SIG-M5 treated with dmso at 0.1 percent for 504 hours (cell line): ENCODE measurements around the gene ZC3H14.

Experiments
- DNase-seq: peaks from one replicate; lab custom pipeline; 2025; ENCODE audit not compliant: unreplicated experiment; lab: John Stamatoyannopoulos, UW

The ZC3H14 gene

DNA sequence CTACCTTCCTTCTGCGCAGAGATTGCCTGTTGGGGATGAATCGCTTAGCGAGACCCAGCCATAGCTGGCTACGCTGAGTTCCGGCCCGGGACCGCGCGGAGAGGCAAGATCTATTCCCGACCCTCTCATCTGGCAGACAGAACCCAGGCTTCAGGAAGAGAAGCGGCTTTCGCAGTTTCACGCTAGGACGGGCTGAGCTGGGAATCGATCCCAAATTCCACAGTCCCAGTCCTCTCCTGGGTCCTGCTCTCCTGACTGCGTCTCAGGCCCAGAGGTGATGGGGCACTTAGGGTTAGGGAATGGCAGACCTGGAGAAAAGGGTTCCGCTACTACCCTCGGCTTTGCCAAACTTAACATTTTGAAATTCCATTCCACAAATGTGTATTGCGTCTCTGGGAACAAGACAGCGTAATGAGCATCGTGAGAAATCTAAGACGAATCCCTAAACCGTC lies 10.8 kb upstream of the ZC3H14 start:
- no peak for DNase-seq

DNA sequence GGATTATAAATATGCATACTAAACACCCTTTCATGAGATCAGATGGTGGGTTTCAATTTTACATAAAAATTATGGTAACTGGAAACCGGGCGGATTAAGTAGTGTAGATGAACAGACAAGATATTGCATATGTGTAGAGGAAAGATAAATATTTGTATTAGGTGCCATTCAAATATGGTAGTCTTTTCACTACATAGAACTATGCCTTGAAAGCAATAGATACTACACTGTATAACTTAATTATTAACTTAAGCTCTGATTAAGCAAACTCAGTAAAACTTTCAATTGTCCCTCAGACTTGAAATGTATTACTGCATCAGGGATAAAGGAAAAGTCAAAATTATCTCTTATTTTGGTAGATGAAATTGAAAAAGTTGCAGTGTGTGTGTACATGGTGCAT lies 10.0 kb upstream of the ZC3H14 start:
- no peak for DNase-seq

DNA sequence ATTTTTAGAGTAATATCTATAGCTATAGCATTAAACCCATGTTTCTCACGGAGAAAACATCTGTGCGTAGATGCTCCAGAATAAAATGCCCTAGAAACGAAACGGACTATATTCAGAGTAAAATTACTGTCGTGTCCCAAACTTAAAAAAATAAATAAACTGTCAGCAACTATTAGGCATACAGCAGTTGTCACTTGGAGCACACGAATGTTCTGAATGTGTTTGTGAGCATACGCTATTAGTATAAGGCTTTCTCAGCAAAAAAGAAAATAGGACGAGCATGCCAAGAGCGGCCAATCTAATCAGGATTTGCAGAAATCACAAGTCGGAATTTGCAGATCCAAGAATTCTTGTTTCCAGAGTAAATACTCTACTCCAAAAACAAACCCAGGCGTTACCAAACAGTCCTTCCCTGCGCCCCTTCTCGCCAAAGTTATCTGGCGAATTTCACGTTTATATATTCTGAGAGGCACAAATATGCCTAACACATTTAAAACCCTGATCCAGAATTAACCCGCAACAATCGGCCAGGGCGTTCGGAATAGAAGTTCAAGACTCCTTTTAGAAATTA lies 8.9 kb upstream of the ZC3H14 start:
- no peak for DNase-seq

DNA sequence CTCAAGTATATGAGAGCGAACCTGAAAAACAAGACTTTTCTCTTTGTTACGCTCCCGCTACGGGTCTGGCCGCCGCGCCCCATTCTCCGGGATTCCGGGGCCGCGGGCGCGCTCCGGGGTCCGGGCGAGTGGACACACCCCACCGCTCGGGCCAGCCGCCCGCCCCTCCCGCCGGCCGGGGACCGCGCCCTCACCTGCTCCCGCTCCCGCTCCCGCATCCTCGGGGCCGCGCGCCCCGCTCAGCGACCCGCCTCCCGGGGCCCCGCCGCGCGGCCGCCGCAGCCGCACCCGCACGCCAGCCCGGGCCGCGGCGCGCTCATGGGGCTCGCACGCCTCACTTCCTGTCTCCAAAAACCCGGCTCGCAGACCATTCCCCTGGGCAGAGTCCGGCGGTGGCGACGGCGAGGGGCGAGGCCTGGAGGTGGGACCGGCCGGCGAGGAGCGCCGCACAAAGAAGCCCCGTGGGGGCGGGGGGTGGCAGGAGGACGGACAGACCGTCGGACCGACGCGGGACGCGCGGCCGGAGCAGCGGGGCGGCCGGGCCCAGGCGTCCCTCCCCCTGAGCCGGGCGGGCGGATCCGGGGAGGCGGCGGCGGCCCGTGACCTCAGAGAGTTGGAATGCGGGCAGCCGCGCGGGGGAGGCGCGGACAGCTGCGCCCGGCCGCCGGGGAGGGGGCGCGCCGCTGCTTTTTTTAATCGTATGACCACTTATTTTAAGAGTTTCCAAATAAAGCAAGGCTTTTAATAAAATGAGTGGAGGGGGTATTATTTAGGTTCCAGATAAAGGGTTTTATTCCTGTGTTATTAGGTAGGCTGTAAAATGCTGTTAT lies 8.2 kb upstream of the ZC3H14 start, which contains the start of gene PTPN21:
Gene PTPN21 (minus strand): TSS at position 551 of the 830 bp plus-strand sequence. CDS start 4,590 bp downstream, outside the sequence.
- no peak for DNase-seq

DNA sequence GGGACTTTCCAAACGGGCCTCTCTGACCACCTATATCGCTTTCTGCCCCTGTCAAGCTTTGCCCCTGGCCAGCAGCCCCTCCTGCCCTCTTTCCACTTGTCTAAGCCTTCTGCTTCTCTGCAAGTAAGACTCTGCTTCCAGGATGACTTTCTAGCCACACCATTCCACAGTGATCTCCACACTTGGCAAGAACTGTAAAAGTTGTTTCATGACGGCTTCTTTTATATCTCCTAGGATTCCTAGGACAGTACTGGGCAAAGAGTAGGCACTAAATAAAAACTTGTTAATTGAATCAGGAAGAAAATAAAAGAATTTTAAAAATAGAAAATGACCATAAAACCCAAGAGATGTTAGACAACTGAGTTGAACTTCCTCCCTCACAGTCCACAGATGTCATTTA lies 6.3 kb upstream of the ZC3H14 start:
- DNase-seq, result no peak

DNA sequence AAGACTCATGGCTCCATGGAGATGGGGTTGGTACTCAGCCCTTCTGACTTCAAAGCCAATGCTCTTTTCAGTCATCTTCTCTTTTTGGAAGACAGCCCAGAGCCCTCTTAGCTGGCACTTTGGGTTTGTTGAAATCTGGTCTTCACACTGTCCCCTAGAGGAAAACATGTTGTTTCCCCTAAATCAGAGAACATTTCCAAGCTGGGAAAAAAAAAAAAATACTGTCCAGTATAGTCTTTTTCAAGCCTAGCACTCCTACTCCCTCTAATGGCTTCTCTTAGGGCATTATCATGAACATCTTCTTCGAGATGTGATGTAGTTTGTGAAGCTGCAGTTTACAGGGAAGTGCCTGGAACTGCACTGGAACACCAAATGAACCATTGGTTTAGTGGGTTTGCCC lies 3.0 kb upstream of the ZC3H14 start:
- DNase-seq, result peak; percentile 61

DNA sequence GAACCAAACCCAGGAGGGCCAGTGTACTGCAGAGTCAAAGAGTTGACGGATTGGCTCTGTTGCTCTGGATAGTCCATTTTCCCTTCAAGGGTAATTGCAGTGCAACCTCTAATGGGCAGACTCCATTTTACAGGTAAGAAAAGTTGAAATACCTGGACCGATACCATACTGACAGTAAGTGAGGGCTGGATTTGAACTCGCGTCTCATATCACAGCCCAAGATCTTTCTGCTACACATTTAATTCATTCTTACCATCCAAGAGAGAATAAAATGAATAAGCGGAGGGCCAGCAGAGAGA lies 356 bp upstream of the ZC3H14 start:
- no peak for DNase-seq

DNA sequence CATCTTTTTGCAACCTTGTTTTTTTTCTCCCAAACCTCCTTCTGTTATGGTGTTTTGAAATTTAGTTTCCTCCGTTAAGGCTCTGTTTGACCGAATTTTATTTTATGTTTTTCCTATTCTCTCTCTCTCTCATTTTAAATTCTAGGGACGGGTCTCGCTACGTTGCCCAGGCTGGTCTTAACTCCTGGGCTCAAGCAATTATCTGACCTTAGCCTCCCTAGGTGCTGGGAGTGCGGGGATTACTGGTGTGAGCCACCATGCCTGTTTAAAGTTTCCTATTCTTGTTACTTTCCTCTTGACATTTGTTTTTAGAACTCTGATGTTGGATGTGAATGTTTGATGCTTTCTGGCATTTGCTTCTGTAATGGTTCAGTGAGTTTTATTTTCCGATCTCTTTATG lies 1.0 kb downstream of the ZC3H14 start:
- DNase-seq, result no peak

DNA sequence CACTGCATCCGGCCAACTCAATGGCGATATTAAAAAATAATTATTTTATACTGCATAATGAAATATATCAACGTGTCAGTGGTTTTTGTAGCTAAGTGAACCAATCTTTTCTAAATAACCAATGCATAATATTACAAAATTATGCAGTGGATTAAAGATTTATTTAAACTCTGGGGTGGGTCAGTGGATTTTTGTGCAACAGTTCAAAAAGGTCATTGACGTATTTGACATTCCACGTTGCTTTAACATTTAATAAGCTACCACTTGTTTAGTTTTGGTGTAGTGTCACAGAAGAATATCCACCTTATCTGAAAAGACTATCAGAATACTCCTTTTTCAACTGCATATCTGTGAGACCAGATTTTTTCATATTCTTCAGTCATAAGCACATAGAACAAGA lies 2.6 kb downstream of the ZC3H14 start:
- DNase-seq, result no peak

DNA sequence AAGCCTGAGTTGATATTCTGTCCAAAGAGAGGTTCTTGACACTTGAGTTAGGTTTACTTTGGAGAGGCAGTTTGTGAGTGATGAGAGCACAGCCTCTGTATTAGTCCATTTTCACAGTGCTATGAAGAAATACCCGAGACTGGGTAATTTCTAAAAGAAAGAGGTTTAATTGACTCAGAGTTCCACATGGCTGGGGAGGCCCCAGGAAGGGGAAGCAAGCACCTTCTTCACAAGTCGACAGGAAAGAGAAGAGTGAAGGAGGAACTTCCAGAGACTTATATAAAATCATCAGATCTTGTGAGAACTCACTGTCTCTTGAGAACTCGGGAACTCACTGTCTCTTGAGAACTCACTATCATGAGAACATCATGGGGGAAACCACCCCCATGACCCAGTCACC lies 5.4 kb downstream of the ZC3H14 start:
- no peak for DNase-seq

DNA sequence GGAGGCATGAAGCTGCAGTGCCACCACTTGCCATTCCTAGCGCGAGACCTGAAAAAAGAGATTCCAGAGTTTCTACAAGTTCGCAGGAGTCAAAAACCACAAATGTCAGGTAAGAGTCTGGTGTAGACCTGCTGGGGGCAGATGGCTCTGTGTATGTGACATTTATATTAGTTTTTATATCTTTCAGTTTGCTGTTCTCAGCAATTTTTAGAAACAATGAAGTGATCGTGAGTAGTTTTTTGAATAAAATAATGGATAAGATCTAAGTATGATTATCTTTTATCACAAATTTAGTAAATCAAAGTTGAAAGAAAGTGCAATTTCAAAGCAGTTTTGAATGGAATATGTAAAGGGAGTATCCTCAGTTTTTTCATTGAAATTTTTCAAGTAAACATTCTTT lies 9.3 kb downstream of the ZC3H14 start:
- DNase-seq, result no peak

DNA sequence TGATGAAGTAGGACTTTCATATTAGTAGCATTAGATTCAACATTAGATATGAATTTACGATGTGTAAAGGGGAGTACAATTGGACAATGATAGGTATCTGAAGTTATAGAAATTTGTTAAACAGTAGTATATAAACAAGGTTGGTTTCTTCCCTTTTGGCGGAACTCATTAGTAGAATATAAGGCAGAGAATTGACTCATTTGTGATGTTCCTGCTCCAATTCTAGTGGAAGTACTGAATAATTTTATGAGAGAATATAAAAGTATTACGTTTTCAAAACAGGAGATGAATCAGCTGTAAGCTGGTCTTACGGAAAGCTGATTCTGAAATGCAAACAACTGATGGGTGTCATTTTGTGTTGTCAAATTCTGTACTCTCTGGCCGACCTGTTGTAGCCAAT lies 13.4 kb downstream of the ZC3H14 start:
- no peak for DNase-seq

DNA sequence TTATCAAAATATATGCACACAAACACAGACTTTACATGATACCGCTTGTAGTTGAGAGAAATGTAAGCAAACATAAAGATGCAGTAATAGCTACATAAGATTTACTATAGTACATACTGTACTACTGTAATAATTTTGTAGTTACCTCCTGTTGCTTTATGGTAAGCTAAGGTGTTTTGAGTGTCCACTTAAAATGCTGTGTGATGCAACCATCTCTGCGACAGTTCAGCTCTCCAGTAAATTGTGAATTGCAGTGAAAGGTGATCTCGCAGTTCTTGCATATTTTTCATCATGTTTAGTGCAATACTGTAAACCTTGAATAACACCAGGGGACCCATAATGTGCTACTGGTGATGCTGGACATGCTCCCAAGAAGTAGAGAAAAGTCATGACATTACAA lies 21.6 kb downstream of the ZC3H14 start:
- no peak for DNase-seq

DNA sequence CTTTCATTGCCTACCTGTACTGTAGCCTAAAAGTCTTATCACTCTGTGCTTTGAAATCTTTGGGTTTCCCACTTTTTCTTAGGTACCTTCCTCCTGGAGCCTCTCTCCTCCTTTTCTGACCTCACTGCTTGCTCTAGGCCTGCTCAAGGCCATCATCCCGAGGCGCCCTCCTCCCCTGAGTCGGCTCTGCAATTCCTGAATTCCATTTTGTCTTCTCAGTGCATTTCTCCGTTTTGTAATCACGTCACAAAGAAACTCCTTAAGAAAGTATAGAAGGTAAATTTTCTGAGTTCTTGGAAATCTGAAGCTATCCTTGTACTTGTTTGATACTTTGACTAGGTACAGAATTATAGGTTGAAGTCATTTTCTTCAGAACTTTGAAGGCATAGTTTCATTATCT lies 25.2 kb downstream of the ZC3H14 start:
- DNase-seq, result no peak

DNA sequence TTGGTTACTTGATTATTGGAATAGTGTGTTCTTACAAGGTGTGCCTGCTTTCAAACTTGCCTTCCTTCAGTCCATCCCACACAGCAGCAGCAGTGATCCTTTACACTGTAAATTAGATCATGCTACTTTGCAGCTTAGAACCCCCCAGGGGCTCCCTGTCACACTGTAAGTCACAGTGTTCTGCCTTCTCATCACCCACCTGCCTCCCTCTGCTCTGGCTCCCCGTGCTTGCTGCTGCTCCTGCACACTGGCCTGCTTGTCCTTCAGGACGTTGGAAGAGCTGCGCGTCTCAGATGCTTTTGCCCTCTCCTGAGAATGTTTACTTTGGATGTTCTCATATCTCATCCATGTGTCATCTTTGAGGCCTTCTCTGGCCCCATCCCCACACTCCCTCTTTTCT lies 27.3 kb downstream of the ZC3H14 start:
- DNase-seq, result no peak

DNA sequence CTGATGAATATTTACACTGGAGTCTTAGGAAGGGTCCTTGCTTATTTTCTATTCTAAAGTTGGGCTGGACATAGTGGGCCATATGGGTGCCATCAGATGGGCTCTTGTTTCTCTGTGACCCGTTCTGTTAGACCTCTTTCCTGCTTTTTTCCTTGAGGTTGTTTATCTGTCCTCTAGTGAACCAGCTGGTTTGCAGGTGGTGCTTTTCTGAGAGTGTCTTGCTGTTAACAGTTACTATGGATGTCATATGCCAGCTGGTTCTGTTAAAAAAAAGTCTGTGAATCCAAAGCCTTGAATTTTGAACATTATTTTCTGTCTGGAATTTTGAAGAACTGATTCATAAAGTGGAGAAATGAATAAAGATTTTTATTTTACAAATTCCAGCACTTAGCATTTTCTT lies 29.2 kb downstream of the ZC3H14 start:
- no peak for DNase-seq

DNA sequence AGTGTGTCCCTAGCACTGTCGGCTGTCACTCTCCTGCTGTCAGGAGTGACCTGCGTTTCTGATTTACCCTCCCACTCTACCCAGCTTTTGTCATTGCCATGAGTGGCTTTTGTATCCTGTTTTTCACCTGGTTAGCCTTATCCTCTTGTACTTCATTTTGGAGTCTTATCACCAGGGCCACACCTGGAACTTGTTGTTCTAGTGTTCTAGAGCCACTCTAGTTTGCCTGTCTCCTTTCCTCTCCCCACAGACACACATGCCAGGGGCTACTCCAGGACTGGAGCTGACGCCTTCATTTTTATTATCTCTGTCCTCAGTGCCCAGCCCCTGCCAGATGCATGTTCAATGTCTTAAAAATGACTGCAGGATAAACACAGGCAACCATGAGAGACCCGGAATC lies 34.2 kb downstream of the ZC3H14 start:
- no peak for DNase-seq

DNA sequence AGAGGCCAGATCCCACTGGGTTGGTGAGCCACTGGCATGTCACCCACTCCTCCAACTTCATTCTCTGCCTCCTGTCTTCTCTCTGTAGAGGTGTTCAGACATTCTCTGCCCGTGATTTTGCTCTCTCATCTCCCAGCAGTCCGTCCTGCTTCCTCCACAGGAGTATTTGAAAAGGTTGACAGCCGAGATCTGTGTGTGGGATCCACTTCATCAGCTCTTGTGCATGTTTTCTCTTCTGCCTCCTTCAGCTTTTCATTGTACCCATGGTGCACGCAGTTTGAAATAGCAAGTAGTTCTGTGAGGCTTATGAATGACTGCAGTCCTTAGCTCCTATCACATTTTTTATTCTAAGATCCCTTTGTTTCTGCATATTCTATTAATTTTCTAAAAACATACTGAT lies 34.8 kb downstream of the ZC3H14 start:
- no peak for DNase-seq

DNA sequence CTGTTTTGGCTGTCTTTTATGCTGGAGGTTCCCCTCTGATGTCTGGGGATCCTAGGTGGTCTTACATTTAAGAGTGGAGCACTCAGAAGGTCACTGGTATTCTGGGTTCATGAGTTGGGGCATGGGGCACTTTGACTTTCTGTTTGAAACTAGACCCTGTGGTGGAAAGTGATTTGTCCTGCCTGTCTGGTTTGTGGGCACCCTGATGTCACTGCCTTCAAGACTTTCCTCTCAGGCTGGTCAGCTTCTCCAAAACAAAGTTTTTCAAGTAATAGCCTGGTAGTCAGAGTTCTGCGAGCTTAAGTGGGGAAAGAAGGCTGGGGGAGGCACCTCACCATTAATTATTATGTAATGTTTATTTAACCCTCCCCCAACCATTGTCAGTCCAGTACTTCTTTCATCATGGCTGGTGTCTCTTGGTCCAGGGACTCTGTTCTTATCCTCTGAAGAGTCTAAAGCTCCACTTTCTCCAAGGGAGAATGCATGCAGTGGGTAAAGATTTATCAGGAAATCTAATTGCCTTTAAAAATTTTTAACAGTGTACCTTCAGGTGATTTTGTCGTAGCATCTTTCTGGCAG lies 35.3 kb downstream of the ZC3H14 start:
- DNase-seq, result no peak

DNA sequence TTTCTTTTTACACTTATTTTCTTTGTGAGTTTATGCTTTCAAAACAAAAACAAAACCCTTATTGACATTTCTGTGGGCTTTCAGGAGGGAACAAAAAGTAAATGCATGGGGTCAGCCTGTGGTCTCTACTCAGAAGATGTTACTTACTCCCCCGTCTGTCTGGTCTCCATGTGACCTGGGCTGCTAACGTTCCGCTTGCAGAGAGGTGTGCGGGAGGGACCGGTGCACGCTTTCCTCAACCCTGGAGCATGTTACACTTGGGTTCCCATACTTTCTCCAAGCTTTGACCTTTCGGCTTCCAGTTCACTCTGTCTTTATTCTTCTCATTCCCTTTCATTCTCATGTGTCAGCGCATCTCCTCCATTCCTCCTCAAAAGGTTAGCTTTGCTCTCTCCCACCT lies 36.5 kb downstream of the ZC3H14 start:
- no peak for DNase-seq

DNA sequence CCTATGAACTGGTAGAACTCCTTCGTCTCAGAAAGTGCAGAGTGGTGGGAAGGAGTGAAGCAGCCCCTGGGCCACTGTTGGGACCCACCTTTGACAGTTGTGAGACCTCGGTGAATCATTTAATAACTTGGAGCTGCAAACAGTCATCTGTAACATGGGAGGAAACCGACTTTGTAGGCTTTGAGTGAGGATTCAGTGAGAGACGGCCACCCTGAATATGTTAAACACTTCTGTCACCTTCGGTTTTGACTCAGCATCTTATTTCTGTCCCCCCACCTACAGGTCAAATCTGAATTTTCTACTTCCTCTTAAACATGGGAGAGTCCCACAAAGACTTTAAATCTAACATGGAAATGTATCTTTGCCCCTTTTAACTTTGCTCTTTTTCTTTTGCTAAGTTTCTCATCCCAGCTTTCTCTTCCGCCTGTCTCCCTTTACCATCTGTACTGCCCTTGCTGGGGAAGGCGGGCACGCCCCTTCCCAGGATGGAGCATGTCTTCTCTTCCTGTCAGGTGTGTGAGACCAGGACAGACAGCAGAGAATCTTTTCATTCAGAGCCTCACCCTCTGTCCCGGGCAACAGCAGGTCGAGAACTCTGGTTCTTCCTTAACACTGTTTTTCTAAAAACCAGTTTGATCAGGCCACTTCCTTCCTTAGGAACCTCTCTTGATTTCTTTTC lies 37.1 kb downstream of the ZC3H14 start:
- no peak for DNase-seq

DNA sequence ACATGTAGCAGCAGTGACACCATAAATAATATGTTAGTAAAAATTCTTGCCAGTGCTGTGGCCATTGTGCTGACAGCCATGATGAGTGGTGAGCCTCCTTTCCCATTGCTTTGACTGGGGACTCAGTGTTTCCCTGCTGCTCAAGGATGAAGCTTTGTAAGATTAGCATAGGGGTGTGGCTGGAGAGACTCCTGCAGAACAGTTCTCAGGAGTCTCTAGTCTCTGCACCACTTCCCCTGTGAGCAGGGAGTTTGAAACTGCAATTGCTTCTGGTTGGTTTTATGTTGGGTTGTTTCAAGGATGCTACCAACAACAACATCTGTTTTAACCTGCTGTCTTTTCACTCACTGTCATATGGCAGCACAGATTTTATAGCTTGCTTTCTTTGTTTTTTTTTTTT lies 41.4 kb downstream of the ZC3H14 start:
- DNase-seq, result no peak
